Panc1 (cell line): ENCODE results near the gene PHC3.

Experiments used
- CTCF ChIP-seq: fragments of 450-650 bp; IDR thresholded peaks from 2 replicates; pipeline ENCODE4 v1.5.1; 2017; ENCODE audit warnings: mild to moderate bottlenecking
- POLR2AphosphoS5 ChIP-seq: IDR thresholded peaks from 2 replicates; pipeline ENCODE4 v1.6.1; 2012; ENCODE audit warnings: mild to moderate bottlenecking, low read depth, low read length, moderate library complexity
- SIN3A ChIP-seq: IDR thresholded peaks from 2 replicates; pipeline ENCODE4 v1.6.1; 2012; ENCODE audit warnings: low read depth, mild to moderate bottlenecking, low read length, moderate library complexity, borderline replicate concordance; ENCODE audit not compliant: insufficient read depth
- TCF7L2 ChIP-seq: IDR thresholded peaks from 2 replicates; pipeline ENCODE4 v1.6.1; 2011; ENCODE audit warnings: mild to moderate bottlenecking, low read depth, low read length, inconsistent platforms

- no peak for TF ChIP-seq CTCF
- no peak for TF ChIP-seq POLR2AphosphoS5
- no peak for TF ChIP-seq TCF7L2
- TF ChIP-seq SIN3A, result no peak
These were observed 1.2 kb downstream of the PHC3 start for GRCh38 chr3:170180079-170180907.
